MM.1S (cell line): Measurements from ENCODE around the gene AMZ1.

Experiments
- DNase-seq: peaks from one replicate; pipeline ENCODE4 v3.0.0-alpha.2; 2015
- H2AFZ ChIP-seq: fragments of 300-600 bp; sonication (generic); 2 replicates; pipeline ENCODE4 v1.6.0; 2016; ENCODE audit warnings: antibody characterized with exemption, low read length
- H3F3A ChIP-seq: fragments of 300-600 bp; sonication (generic); 2 replicates; pipeline ENCODE4 v1.6.1; 2016; ENCODE audit warnings: mild to moderate bottlenecking, antibody characterized with exemption, low read length, moderate library complexity, mixed read lengths; ENCODE audit not compliant: insufficient read depth
- H3K27ac ChIP-seq: fragments of 300-600 bp; sonication (generic); 2 replicates; pipeline ENCODE4 v1.5.1; 2016; ENCODE audit warnings: mild to moderate bottlenecking, low read length
- H3K27me3 ChIP-seq: fragments of 300-600 bp; sonication (generic); replicated peaks from 2 replicates; pipeline ENCODE4 v1.6.0; 2016; ENCODE audit warnings: low read length; ENCODE audit not compliant: insufficient read depth
- H3K36me3 ChIP-seq: fragments of 300-600 bp; sonication (generic); replicated peaks from 2 replicates; pipeline ENCODE4 v1.6.1; 2016; ENCODE audit warnings: mild to moderate bottlenecking, low read length, mixed read lengths; ENCODE audit not compliant: insufficient read depth
- H3K4me1 ChIP-seq: fragments of 300-600 bp; sonication (generic); 2 replicates; pipeline ENCODE4 v1.6.1; 2016; ENCODE audit warnings: low read length, mixed read lengths
- H3K4me2 ChIP-seq: fragments of 300-600 bp; sonication (generic); 2 replicates; pipeline ENCODE4 v1.6.0; 2016; ENCODE audit warnings: low read depth, low read length
- H3K4me3 ChIP-seq: fragments of 300-600 bp; sonication (generic); 2 replicates; pipeline ENCODE4 v1.5.1; 2016; ENCODE audit warnings: low read length, mixed read lengths
- H3K79me2 ChIP-seq: fragments of 300-600 bp; sonication (generic); 2 replicates; pipeline ENCODE4 v1.6.1; 2016; ENCODE audit warnings: mixed run types, low read length, mixed read lengths
- H3K9ac ChIP-seq: fragments of 300-600 bp; sonication (generic); 2 replicates; pipeline ENCODE4 v1.6.1; 2016; ENCODE audit warnings: low read length, mixed read lengths
- H3K9me2 ChIP-seq: fragments of 300-600 bp; sonication (generic); replicated peaks from 2 replicates; pipeline ENCODE4 v1.6.1; 2016; ENCODE audit warnings: mild to moderate bottlenecking, low read length, mixed read lengths; ENCODE audit not compliant: insufficient read depth
- H3K9me3 ChIP-seq: fragments of 300-600 bp; sonication (generic); replicated peaks from 2 replicates; pipeline ENCODE4 v1.6.1; 2016; ENCODE audit warnings: mild to moderate bottlenecking, low read length, mixed read lengths; ENCODE audit not compliant: insufficient read depth
- H4K20me1 ChIP-seq: fragments of 300-600 bp; sonication (generic); 2 replicates; pipeline ENCODE4 v1.6.1; 2016; ENCODE audit warnings: mild to moderate bottlenecking, low read length, moderate library complexity, mixed read lengths; ENCODE audit not compliant: insufficient read depth
- EZH2 ChIP-seq: fragments of 300-600 bp; sonication (generic); optimal IDR thresholded peaks from 2 replicates; pipeline ENCODE3; 2017; ENCODE audit warnings: low read depth, mild to moderate bottlenecking, antibody characterized with exemption, low read length, mixed read lengths
- EZH2phosphoT487 ChIP-seq: fragments of 300-600 bp; sonication (generic); IDR thresholded peaks from 2 replicates; pipeline ENCODE4 v1.6.1; 2018; ENCODE audit warnings: antibody characterized with exemption, low read length
- TF ChIP-seq, protein P1 (sequence below): fragments of 300-600 bp; sonication (generic); IDR thresholded peaks from 2 replicates; pipeline ENCODE4 v1.5.1; 2016; ENCODE audit warnings: antibody characterized with exemption, low read length, mixed read lengths

AMZ1 gene

DNA sequence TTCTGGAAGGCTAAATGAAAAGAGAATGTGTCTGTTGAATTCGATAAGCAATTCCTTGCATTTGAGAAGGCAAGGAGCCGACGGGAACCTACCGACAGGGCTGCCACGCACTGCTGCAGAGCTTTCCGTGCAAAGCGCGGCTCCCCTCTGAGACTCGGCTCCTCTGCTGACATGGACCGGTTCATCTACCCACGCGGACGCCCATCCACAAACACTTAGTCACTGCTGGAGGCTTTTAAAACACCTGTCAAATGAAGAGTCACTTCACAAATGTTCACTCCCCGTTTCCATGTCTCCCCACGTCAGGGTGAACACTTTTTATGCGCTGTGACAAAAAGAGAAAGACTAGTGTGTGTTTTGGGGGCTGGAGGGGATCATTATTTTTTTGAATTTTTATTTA is 32.0 kb downstream of the AMZ1 start:
- Histone ChIP-seq H3K9me3 (no peaks in the 10 kb centered on the region), H3K27ac (no peak overlapping the region), H3K4me3 (no peak overlapping the region), H3K9ac (no peak overlapping the region), H2AFZ (no peak overlapping the region), H3K27me3 (no peaks in the 10 kb centered on the region), H3K4me1 (peaks cover 14% of the 10 kb centered on the region), H3K36me3 (no peaks in the 10 kb centered on the region), H3F3A (peaks cover 6% of the 10 kb centered on the region; the same call in 1 of the 2 replicates), H4K20me1 (no peaks in the 10 kb centered on the region), H3K4me2 (no peak overlapping the region), H3K79me2 (no peaks in the 10 kb centered on the region), H3K9me2 (no peaks in the 10 kb centered on the region)
- TF ChIP-seq EZH2phosphoT487: no peak
- no peak for TF ChIP-seq EZH2
- TF ChIP-seq, protein P1, sequence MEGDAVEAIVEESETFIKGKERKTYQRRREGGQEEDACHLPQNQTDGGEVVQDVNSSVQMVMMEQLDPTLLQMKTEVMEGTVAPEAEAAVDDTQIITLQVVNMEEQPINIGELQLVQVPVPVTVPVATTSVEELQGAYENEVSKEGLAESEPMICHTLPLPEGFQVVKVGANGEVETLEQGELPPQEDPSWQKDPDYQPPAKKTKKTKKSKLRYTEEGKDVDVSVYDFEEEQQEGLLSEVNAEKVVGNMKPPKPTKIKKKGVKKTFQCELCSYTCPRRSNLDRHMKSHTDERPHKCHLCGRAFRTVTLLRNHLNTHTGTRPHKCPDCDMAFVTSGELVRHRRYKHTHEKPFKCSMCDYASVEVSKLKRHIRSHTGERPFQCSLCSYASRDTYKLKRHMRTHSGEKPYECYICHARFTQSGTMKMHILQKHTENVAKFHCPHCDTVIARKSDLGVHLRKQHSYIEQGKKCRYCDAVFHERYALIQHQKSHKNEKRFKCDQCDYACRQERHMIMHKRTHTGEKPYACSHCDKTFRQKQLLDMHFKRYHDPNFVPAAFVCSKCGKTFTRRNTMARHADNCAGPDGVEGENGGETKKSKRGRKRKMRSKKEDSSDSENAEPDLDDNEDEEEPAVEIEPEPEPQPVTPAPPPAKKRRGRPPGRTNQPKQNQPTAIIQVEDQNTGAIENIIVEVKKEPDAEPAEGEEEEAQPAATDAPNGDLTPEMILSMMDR: no peak
- no peak for DNase-seq

DNA sequence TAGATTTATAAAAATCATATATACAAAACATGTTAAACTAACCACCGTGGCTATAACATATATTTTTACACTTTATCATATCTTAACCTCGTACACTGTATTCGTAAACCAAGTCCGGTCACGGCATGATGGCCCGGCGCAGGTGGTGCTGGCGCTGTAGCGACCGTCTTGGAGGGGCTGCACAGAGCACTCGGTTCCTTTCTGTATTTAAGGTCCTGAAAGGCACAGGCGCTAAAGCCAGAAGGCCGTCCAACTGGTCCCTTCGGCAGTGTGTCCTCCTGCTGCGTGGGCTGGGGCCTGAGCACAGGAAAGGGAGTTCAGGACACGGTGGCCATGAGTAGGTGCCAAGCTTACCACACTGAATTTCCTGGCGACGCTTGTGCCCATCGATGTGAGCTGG is 33.8 kb downstream of the AMZ1 start:
- no peaks in the 10 kb centered on the region for H4K20me1 ChIP-seq
- no peaks in the 10 kb centered on the region for H3K36me3 ChIP-seq
- no peaks in the 10 kb centered on the region for H3K9me3 ChIP-seq
- H3K79me2 ChIP-seq: no peaks in the 10 kb centered on the region
- no peak overlapping the region for H2AFZ ChIP-seq
- no peak overlapping the region for H3K4me3 ChIP-seq
- TF ChIP-seq EZH2 (no peak), EZH2phosphoT487 (no peak)
- TF ChIP-seq, protein P1: no peak
- H3K27me3 ChIP-seq: no peaks in the 10 kb centered on the region
- no peak overlapping the region for H3K9ac ChIP-seq
- no peaks in the 10 kb centered on the region for H3K4me1 ChIP-seq
- no peaks in the 10 kb centered on the region for H3K9me2 ChIP-seq
- H3F3A ChIP-seq: no peaks in the 10 kb centered on the region
- H3K27ac ChIP-seq: no peak overlapping the region
- no peak overlapping the region for H3K4me2 ChIP-seq
- no peak for DNase-seq

DNA sequence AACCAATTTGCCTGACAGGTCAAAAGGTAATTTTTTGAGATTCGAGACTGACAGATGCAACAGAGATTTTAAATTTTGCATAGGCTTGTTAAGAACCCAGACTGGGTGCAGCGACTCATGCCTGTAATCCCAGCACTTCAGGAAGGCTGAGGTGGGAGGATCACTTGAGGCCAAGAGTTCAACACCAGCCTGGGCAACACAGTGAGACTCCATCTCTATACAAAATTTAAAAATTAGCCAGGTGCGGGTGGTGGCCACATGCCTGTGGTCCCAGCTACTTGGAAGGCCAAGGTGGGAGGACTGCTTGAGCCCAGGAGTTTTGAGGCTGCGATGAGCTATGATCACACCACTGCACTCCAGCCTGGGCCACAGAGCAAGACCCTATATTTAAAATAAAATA is 34.6 kb downstream of the AMZ1 start:
- Histone ChIP-seq H3K4me1 (no peaks in the 10 kb centered on the region), H3F3A (no peaks in the 10 kb centered on the region), H3K9me3 (no peaks in the 10 kb centered on the region), H3K27ac (no peak overlapping the region), H3K4me3 (no peak overlapping the region), H3K4me2 (no peak overlapping the region), H4K20me1 (no peaks in the 10 kb centered on the region), H3K79me2 (no peaks in the 10 kb centered on the region), H3K9me2 (no peaks in the 10 kb centered on the region), H3K36me3 (no peaks in the 10 kb centered on the region), H3K27me3 (no peaks in the 10 kb centered on the region), H2AFZ (no peak overlapping the region), H3K9ac (no peak overlapping the region)
- TF ChIP-seq, protein P1: no peak
- TF ChIP-seq EZH2 (no peak), EZH2phosphoT487 (no peak)
- DNase-seq: no peak
